RPMI8226 (cell line): ENCODE measurements around the gene PLEKHM1.
A peak's percentile ranks its signal among the peaks of the same experiment; 100 is the strongest.
"Not testable (repeated sequence)": the region's sequence is repeated elsewhere in the genome, so short reads cannot be mapped to it uniquely, and the experiment has no call there.

Experiments used
- DNase-seq: peaks from one replicate; pipeline ENCODE4 v3.0.0-alpha.2; 2015

The PLEKHM1 gene

DNA sequence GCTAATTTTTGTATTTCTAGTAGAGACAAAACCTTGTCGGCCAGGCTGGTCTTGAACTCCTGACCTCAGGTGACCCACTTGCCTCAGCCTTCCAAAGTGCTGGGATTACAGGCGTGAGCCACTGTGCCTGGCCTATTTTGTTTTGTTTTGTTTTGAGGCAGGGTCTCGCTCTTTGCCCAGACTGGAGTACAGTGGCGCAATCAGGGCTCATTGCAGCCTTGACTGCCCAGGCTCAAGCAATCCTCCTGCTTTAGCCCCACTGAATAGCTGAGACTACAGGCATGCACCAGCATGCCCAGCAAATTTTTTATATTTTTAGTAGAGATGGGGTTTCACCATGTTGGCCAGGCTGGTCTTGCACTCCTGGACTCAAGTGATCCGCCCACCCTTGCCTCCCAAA is 30.1 kb downstream of the PLEKHM1 start:
- not testable (repeated sequence) for DNase-seq

DNA sequence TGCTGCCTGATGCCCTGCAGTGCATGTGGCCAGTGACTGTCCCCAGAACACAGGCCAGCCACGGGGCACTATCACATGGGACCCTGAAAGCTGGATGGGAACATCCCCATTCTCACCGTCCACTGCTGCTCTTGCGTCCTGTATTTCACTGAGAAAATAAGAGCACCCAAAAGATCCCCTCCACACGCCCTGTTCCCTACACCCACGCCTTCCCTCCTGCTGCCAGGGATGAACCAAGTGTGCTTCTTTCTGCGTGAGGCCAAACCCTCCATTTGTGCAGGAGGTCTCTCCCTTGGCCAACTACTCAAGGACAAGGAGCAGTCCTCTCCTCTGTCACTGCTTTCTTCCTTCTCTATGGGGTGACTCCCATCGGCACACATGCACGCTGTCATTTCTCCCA is 36.2 kb downstream of the PLEKHM1 start:
- not testable (repeated sequence) for DNase-seq

GRCh38 chr17:45453731-45454130 is 36.8 kb downstream of the PLEKHM1 start:
- DNase-seq: not testable (repeated sequence)

DNA sequence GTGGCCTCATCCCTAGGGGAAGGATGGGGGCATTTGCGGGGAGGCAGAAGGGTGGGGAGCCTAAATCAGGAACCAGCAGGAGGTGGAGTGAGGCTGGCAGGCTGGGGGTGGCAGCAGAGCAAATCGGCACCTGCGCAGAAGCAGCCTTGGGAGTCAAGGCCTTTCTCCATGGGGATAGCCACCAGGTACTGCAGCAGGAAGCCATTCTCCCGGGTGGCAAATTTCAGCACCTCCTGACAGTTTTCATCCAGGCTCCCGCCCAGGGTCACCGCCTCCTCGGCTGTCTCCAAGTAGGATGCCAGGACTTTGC is 37.3 kb downstream of the PLEKHM1 start:
- DNase-seq: not testable (repeated sequence)

DNA sequence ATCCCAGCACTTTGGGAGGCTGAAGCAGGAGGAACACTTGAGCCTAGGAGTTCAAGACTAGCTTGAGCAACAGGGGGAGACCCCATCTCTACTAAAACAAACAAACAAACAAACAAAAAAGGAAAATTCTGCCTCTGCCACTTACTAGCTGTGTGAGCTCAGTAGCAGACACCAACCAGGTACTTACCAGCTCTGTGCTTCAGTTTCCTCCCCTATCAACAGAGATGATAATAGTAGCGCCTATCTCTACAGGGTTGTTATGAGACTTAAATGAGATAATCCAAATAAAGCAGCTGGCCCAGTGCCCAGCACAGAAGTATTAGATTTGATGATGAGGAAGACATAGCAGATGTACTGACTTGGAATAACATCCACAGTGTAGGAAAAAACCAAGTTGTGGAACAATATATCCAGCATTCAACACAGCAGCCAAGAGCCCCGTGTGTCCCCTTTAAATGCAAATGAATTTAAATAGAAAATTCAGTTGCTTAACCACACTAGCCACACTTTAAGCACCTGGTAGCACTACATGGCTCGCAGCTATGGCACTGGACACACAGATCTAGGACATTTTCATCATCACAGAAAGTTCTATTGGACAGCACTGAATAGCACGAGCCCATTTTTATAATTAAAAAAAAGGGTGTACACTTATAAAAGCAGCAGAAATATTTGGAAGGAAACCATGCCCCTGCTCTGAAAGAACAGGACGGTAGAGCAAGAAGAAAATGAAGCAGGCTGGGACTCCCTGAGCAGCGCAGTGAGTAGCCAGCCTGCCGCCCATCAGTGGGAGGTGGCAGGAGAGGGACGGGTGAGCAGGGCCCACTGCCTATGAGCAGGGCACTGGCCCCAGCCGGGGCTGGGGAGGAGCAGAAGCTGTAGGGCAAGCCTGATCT is 37.9 kb downstream of the PLEKHM1 start:
- not testable (repeated sequence) for DNase-seq

- not testable (repeated sequence) for DNase-seq
Measured at GRCh38 chr17:45451660-45452059, 38.9 kb downstream of the PLEKHM1 start.

DNA sequence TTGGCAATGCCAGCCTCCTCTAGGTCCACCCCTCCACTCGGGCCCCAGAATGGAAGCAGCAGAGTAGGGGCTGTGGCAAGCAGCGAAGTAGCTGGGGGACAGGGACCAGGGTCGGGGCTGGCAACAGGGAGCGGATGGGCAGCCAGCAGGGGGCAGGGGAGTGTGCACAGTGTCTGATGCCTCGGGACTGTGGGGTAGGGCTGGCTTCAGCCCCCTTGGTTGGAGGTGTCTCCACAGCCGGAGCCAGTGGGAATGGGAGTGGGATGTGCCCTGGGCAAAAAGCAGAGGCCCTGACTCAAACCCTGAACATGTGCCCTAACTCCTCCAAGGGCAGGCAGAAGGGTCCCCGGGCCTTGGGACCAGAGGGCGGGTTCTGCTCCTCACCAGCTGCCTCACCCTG is 39.4 kb downstream of the PLEKHM1 start:
- DNase-seq: no peak

DNA sequence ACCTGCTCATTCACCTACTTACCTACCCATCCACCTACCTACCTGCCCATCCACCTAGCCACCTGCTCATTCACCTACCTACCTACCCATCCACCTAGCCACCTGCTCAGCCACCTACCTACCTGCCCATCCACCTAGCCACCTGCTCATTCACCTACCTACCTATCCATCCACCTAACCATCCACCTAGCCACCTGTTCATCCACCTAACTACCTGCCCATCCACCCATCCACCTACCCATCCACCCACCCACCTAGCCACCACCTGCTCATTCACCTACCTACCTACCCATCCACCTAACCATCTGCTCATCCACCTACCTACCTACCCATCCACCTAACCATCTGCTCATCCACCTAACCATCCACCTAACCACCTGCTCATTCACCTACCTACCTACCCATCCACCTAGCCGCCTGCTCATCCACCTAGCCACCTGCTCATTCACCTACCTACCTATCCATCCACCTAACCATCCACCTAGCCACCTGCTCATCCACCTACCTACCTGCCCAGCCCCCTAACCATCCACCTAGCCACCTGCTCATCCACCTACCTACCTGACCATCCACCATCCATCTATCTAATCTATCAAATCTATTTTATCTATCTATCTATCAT is 40.7 kb downstream of the PLEKHM1 start:
- not testable (repeated sequence) for DNase-seq

- not testable (repeated sequence) for DNase-seq
Measured at GRCh38 chr17:45449260-45449659, 41.3 kb downstream of the PLEKHM1 start.

GRCh38 chr17:45448483-45448882 is 42.0 kb downstream of the PLEKHM1 start:
- DNase-seq: not testable (repeated sequence)

GRCh38 chr17:45448066-45448465 is 42.5 kb downstream of the PLEKHM1 start:
- not testable (repeated sequence) for DNase-seq

- DNase-seq: not testable (repeated sequence)
Measured at GRCh38 chr17:45447650-45448049, 42.9 kb downstream of the PLEKHM1 start.

GRCh38 chr17:45446872-45447625 is 43.5 kb downstream of the PLEKHM1 start:
- DNase-seq: not testable (repeated sequence)

DNA sequence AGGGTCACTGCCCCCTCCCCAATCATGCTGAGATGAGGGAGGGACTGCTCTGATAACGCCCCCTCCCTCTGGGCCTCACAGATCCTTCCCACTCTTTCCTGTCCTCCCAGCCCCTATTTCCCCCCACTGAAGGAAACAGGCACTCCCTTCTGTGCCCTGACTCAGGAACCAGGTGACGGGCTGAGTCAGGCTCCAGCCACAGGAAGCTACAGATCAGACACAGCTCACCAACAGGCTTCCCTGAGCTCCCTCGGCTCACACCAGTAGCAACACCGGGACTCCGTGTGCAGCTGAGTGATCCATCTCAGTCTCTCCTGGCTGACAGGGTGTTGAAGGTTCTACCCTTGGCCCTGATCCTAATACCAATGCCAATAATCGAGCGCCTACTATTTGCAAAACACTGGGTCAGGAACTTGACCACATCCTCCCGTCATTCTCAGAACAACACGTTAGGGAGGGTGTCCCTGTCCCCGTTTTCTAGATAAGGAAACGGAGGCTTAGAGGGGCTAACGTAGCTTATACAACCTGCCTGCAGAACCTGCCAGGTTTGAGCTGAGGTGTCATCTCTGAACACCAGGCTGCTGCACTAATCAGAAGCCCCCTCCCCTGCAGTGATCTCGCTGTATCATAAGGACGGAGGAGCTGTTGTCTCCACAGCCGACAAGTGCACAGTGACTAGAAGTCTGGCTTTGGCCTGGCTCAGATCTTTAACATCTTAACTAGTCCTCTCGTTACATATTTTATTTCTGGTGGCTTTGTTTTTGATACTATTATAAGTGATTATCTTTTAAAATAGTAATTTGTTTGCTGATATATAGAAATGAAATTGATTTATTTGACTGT is 44.4 kb downstream of the PLEKHM1 start:
- DNase-seq: not testable (repeated sequence)

- DNase-seq: not testable (repeated sequence)
Measured at GRCh38 chr17:45444856-45445820, 45.4 kb downstream of the PLEKHM1 start.

- DNase-seq: not testable (repeated sequence)
Measured at GRCh38 chr17:45444301-45444700, 46.2 kb downstream of the PLEKHM1 start.

DNA sequence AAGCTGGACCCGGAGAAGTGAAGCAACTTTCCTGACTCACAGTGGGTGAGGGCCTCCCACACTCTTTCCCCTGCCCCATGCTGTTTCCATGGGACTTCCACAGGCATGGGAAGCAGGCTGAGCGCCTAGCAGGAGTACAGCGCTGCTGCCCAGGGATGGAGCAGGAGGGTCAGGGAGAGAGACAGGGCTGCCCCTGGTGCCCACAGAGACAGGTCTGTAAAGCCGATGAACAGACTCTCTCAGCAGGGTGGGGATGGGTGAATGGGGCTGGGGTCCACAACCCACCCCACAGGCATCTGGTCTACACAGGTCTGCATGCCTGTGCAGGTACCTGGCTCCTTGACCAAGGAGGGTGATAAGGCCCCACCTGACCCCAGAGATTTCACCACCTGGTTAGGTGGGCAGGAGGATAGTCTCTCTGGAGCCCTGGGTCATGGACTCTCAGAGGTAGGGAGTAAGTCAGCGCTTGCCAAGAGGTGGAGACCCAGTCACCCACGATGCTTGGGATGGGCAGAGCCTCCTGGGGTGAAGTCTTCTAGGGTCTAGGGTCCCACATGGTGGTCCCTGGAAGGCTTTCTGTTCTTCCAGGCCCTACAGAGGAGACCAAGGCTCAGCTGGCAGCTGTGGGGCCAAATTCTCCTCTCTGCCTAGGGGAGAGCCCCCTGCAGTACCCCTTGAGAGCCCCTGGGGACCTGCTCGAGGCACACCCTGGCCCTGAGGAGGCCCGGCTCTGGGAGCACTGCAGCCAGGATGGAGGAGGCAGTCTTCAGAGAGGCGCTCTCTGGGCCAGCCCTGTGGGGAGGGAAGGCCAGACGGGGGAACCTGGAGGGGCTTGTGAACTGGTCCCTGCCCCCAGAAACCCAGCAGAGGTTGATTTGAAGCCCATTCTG is 46.9 kb downstream of the PLEKHM1 start:
- DNase-seq: not testable (repeated sequence)

DNA sequence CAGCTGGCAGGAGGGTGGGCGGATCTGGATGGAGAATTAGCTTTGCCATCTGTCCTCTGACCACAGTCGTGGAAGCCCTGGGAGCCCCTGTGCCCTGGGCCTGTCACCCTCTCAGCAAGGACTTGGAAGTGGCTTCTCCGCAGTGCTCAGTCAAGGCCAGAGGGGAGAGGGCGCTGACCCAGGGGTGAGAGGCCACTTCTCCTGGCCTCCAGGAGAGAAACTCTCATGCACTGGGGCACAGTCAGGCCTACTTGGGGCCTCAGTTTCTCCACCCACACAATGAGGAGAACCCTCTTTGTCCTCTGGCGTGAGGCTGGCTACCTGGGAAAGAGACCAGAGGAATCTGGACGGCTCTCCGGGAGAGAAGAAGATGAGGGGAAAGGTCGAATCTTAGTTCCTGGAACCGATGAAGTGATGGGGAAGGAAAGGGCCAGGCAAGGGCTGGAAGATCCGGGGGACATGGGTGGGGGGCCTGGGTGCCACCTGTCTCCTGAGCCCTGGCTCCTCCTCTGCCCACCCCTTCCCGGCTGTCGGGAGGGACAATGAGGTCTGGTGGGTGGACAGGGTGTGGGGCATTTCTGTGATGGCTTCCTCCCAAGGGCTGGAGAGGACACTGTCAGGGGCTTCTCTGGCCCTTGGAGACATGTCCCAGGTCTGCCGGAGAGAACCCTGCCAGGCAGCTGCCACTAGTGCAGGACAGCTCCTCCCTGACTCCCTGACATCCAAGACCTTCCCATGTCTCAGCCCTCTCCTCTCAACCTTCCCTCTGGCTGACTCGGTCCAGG is 48.8 kb downstream of the PLEKHM1 start:
- no peak for DNase-seq

DNA sequence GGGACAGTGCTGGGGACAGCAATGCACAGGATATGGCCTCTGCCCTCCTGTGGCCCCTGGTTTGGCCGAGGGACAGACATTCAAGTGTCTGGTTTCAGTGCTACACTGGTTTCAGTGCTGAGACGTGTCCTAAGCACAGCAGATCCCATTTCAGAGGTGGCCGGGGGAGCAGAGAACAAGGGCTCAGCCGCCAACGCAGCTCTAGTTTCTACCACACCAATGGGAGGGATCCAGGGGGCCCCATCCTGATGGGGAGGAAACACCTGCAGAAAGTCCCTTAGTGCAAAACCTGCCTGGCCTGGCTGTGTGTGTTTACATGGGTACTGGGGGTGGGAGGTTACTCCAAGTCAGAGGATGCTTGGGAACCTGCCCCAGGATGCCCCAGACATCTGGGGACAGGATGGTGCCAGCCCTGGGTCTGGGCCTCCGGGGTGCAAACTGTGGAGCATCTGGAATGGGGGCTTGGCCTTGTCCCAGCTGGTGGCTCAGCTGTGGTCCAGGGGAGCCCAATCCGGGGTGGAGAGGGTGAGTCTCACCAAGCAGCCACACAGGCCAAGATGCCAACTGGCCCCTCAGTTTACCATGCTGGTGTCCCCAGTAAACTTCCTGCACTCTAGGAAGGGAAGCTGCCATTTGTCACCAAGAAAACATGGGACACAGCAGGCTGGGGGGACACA is 49.5 kb downstream of the PLEKHM1 start:
- DNase-seq: peak; percentile 90
